Measurements from ENCODE around the gene ARHGDIB.

The ARHGDIB gene

DNA sequence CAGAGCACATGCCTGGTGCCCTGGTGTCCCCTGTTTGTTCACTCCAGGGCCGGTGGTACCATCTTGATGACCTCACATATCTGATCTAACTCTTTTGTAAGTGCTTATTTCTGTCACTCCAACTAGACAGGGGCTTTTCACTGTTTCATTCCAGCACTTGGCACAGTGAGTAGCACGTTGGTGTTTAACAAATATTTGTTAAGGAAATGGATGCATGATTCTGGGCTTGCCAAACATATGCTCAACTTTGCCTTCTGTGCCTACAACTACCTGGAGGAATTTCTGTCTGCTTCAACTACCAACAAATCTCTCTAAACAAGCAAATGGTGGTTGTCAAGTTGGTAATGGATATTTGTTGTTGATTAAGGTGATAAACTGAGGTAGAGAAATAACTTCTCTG is 43.0 kb upstream of the ARHGDIB start:
- TF ChIP-seq, protein P1, sequence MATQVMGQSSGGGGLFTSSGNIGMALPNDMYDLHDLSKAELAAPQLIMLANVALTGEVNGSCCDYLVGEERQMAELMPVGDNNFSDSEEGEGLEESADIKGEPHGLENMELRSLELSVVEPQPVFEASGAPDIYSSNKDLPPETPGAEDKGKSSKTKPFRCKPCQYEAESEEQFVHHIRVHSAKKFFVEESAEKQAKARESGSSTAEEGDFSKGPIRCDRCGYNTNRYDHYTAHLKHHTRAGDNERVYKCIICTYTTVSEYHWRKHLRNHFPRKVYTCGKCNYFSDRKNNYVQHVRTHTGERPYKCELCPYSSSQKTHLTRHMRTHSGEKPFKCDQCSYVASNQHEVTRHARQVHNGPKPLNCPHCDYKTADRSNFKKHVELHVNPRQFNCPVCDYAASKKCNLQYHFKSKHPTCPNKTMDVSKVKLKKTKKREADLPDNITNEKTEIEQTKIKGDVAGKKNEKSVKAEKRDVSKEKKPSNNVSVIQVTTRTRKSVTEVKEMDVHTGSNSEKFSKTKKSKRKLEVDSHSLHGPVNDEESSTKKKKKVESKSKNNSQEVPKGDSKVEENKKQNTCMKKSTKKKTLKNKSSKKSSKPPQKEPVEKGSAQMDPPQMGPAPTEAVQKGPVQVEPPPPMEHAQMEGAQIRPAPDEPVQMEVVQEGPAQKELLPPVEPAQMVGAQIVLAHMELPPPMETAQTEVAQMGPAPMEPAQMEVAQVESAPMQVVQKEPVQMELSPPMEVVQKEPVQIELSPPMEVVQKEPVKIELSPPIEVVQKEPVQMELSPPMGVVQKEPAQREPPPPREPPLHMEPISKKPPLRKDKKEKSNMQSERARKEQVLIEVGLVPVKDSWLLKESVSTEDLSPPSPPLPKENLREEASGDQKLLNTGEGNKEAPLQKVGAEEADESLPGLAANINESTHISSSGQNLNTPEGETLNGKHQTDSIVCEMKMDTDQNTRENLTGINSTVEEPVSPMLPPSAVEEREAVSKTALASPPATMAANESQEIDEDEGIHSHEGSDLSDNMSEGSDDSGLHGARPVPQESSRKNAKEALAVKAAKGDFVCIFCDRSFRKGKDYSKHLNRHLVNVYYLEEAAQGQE (IDR thresholded peaks at IDR 0.05; ENCODE audit: low read depth) = no peak
- TF ChIP-seq CREB1 (IDR thresholded peaks at IDR 0.05; ENCODE audit: low read depth) = no peak

DNA sequence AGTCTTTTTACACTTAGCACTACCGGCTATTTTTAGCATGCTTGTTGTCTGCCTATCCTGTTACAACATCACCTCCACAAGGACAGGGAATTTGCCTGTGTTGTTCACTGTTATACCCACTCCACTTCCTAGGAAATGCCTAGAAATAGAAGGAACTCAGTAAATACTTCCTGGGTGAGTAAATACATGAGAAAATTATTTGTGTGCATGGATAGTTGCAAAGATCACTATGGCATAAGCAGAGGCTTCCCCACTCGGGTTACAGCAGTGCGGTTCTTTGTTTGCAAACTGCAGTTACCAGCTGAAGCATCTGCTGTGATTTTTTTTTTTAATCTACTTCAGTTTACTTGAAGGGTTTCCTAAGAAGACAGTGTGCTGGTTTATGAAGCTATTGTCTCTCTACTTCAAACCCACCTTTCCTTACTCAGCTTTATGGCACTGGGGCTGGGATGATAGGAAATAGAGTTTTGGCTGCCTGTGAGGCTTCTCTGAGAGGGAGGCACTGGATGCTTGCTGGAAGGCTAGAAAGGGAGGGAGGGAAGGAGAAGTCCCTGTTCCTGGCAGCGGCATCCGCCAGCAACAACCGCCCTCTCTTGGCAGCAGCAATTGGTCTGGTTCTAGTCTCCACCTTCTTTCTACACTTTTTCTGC is 40.5 kb upstream of the ARHGDIB start:
- TF ChIP-seq EGR1 (IDR thresholded peaks at IDR 0.05) (no peak), TEAD4 (IDR thresholded peaks at IDR 0.05) (no peak), CEBPB (IDR thresholded peaks at IDR 0.05) (no peak), FOXM1 (IDR thresholded peaks at IDR 0.05; ENCODE audit: borderline replicate concordance, low read depth) (no peak), ZBTB7A (IDR thresholded peaks at IDR 0.05; ENCODE audit: low read depth) (no peak), TCF12 (IDR thresholded peaks at IDR 0.05; ENCODE audit: low read depth) (no peak), YY1 (IDR thresholded peaks at IDR 0.05; ENCODE audit: low read depth) (no peak), CREB1 (IDR thresholded peaks at IDR 0.05; ENCODE audit: low read depth) (no peak), RAD21 (IDR thresholded peaks at IDR 0.05; ENCODE audit: low read depth) (no peak), TAF1 (IDR thresholded peaks at IDR 0.05; ENCODE audit: low read depth) (no peak), NFIC (IDR thresholded peaks at IDR 0.05) (no peak), EP300 (IDR thresholded peaks at IDR 0.05; ENCODE audit: borderline replicate concordance) (no peak)
- TF ChIP-seq, protein P2, sequence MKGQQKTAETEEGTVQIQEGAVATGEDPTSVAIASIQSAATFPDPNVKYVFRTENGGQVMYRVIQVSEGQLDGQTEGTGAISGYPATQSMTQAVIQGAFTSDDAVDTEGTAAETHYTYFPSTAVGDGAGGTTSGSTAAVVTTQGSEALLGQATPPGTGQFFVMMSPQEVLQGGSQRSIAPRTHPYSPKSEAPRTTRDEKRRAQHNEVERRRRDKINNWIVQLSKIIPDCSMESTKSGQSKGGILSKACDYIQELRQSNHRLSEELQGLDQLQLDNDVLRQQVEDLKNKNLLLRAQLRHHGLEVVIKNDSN (IDR thresholded peaks at IDR 0.05) = no peak
- TF ChIP-seq, protein P1 (IDR thresholded peaks at IDR 0.05; ENCODE audit: low read depth) = no peak
- TF ChIP-seq, protein P3, sequence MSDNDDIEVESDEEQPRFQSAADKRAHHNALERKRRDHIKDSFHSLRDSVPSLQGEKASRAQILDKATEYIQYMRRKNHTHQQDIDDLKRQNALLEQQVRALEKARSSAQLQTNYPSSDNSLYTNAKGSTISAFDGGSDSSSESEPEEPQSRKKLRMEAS (IDR thresholded peaks at IDR 0.05) = no peak

DNA sequence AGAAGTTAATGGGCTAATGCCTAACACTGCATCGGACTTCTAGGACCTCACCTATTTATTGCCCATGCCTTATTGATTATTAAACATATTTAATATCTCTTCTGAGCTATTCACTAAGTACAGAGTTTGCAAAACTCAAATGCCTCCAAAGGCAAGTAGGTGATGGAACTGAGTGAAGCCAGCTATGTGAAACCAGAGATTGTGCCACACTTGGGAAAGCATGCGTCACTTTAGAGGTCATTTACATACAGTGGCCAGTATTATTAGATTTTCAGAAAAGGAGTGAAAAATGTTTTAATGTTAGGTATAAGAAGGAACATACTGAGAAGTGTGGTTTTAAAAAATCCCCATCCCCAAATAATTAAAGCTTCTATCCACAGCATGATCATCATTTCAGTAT is 39.2 kb upstream of the ARHGDIB start:
- TF ChIP-seq TCF12 (IDR thresholded peaks at IDR 0.05; ENCODE audit: low read depth) = no peak
- TF ChIP-seq CEBPB (IDR thresholded peaks at IDR 0.05) = no peak
- no peak for TF ChIP-seq EP300 (IDR thresholded peaks at IDR 0.05; ENCODE audit: borderline replicate concordance)
- no peak for TF ChIP-seq RAD21 (IDR thresholded peaks at IDR 0.05; ENCODE audit: low read depth)
- no peak for TF ChIP-seq EGR1 (IDR thresholded peaks at IDR 0.05)

DNA sequence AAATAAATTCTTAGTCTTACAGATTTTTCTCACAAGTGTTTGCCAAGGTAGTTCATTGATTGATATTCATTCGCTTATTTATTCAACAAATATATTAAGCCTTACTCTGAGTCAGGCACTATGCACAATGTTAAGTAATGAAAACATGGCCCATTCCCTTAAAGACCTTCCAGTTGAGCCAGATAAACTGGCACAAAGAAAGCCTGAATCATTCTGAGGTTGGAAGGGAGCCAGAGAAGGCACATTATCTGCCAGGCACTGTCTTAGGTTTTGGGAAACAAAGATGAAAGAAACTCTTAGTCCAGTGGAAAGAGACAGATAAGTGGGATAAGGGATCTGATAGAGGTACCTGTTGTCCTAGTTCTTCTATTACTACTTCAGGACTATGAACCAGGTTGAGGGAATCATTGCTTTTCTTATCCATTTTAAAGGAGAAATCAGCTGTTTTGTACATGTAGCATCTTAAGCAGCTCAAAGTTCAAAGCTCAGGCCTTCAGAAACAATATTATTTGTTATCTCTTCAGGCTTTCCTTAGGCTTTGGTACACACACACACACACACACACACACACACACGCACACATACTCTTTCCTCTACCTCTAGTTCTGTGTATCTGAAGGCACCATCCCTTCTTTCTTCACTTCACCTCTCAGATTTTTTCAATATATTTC is 38.4 kb upstream of the ARHGDIB start:
- no peak for TF ChIP-seq TAF1 (IDR thresholded peaks at IDR 0.05; ENCODE audit: low read depth)
- TF ChIP-seq EGR1 (IDR thresholded peaks at IDR 0.05) = no peak
- no peak for TF ChIP-seq FOXM1 (IDR thresholded peaks at IDR 0.05; ENCODE audit: borderline replicate concordance, low read depth)
- no peak for TF ChIP-seq EP300 (IDR thresholded peaks at IDR 0.05; ENCODE audit: borderline replicate concordance)
- TF ChIP-seq, protein P3 (IDR thresholded peaks at IDR 0.05) = no peak
- TF ChIP-seq TEAD4 (IDR thresholded peaks at IDR 0.05) = no peak
- no peak for TF ChIP-seq CEBPB (IDR thresholded peaks at IDR 0.05)
- TF ChIP-seq, protein P1 (IDR thresholded peaks at IDR 0.05; ENCODE audit: low read depth) = no peak
- no peak for TF ChIP-seq CREB1 (IDR thresholded peaks at IDR 0.05; ENCODE audit: low read depth)
- TF ChIP-seq RAD21 (IDR thresholded peaks at IDR 0.05; ENCODE audit: low read depth) = no peak

Data from Ishikawa (cell line).